ENCODE data around the gene BIK.

BIK gene

DNA sequence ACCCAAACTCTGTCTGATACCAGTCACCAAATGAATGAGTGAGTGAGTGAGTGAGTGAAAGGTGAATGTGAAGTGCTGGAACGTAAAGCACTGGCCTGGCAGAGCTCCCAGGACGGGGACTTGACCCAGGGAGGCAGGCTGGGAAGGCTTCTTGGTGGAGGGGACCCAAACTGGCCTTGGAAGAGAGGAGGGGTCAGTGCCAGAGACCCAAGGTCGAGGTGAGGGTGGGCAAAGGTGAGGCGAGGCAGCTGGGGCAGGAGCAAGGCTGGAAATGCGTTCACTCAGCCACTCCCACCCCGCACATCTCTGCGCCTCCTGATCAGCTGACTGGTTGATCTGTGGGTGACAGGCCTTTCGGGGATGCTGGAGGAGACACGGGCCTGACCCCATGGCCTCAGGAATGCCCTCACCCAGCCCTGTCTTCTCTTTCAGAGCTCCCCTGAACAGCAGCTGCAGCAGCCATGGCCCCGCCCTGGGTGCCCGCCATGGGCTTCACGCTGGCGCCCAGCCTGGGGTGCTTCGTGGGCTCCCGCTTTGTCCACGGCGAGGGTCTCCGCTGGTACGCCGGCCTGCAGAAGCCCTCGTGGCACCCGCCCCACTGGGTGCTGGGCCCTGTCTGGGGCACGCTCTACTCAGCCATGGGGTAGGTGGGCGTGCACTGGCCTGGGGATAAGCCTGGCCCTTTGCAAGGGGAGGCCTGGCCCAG lies 48.4 kb downstream of the BIK start:
- TF ChIP-seq, protein P1, sequence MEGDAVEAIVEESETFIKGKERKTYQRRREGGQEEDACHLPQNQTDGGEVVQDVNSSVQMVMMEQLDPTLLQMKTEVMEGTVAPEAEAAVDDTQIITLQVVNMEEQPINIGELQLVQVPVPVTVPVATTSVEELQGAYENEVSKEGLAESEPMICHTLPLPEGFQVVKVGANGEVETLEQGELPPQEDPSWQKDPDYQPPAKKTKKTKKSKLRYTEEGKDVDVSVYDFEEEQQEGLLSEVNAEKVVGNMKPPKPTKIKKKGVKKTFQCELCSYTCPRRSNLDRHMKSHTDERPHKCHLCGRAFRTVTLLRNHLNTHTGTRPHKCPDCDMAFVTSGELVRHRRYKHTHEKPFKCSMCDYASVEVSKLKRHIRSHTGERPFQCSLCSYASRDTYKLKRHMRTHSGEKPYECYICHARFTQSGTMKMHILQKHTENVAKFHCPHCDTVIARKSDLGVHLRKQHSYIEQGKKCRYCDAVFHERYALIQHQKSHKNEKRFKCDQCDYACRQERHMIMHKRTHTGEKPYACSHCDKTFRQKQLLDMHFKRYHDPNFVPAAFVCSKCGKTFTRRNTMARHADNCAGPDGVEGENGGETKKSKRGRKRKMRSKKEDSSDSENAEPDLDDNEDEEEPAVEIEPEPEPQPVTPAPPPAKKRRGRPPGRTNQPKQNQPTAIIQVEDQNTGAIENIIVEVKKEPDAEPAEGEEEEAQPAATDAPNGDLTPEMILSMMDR (IDR thresholded peaks at IDR 0.05; ENCODE audit: extremely low read depth, missing control alignments): no peak

DNA sequence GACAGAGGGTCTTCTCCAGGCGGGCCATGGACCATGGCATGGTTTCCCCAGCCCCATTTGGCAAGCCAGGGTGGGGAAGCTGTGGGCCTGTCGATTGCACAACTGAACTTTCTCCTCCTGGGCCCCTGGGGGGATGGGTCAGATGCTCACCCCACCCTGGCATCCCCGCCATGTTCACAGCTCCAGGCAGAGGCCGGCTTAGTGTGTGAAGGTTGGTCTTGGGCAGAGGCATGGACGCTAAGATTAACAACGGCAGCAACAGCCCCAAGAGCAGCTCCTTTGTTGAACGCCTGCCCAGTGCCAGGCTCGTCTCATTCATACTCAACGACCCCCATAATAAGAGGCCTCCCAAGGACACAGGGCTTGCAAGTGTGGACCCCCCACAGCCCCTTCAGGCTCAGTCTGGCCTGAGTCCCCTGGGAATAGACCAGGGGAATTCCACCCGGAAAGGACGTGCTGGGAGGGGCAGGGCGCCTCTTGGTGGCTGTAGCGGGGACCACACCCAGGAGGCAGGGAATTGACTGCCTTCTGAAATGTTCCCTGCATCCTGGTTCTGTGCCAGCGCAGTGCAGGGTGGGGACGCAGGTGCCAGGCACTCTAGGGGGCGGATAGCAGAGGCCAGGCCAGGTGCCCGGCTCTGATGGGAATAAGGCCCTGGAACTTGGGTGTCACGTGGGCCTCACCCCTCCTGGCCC lies 49.1 kb downstream of the BIK start:
- DNase-seq (ENCODE audit: low spot score): no peak
- TF ChIP-seq, protein P1 (IDR thresholded peaks at IDR 0.05; ENCODE audit: extremely low read depth, missing control alignments): peak; percentile 28

More for the DNA sequence above, 48.4 kb downstream of the BIK start:
- DNase-seq (ENCODE audit: low spot score): no peak

DNA sequence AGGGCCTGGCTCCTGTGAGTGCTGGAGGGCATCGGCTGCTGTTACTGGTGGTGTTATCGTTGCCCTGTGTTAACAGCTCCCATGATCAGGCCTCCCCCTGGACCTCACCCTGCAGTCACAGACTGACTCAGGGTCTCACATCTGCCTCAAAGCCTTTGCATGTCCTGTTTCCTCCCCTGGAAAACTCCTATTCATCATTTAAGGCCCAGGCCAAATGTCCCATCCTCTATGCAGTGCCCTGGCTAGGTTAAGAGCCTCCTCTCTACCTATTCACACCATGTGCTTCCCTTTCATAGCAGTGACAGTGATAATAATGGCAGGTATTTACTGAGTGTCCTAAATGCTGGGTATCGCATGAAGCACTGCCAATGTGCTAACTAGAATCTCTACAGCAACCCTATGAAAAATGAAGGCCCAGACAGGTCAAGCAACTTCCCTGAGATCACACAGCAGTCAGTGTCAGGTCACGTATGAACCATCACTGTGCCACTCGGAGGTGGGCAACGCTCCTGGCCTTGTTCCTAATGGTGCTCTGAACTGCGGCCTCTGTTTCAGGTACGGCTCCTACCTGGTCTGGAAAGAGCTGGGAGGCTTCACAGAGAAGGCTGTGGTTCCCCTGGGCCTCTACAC lies 50.1 kb downstream of the BIK start:
- no peak for DNase-seq (ENCODE audit: low spot score)
- TF ChIP-seq, protein P1 (IDR thresholded peaks at IDR 0.05; ENCODE audit: extremely low read depth, missing control alignments): no peak

DNA sequence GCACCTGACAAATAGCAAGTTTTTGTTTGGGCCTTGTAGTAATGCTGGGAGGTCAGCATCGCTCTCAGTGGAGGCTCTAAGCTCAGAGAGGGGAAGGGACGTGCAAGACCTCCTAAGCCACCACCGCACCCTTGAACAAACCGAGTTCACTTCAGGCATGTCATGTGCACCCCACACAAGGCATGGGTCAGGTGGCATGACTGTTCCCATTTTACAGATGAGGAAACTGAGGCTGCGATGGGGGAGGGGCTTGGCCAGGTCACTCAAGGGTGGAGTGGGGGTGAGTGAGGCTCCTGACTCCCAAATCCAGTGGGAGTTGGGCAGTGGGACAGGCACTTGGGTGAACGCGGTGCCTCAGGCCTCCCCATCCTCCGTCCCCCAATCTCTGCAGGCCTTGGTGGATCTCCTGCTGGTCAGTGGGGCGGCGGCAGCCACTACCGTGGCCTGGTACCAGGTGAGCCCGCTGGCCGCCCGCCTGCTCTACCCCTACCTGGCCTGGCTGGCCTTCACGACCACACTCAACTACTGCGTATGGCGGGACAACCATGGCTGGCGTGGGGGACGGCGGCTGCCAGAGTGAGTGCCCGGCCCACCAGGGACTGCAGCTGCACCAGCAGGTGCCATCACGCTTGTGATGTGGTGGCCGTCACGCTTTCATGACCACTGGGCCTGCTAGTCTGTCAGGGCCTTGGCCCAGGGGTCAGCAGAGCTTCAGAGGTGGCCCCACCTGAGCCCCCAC lies 52.0 kb downstream of the BIK start:
- TF ChIP-seq, protein P1 (IDR thresholded peaks at IDR 0.05; ENCODE audit: extremely low read depth, missing control alignments): no peak
- DNase-seq (ENCODE audit: low spot score): no peak

DNA sequence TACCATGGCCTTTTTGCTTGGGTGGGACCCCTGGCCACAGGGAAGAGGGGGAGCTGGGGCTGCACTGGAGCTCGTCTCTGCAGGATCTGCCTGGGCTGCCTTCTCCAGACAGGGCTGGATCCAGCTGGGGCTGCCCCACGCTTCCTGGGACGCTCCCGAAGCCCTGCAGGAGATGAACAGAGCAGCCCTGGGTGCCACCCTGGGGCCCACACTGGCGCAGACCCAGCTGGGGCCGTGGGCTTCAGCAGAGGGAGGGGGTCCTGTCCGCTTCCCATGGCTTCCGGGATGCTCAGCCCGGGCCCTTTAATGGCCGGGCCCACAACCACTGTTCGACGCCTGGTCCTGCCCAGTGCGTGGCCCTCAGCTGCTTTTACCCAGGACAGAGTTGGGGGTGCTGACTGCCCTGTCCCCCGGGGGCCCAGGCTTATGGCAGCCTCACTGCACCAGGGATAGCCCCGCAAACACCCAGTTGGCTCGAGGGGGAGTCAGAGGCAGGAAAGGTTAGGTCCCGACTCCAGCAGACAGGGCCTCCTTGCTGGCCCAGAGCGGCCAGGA lies 52.8 kb downstream of the BIK start:
- DNase-seq (ENCODE audit: low spot score): no peak

DNA sequence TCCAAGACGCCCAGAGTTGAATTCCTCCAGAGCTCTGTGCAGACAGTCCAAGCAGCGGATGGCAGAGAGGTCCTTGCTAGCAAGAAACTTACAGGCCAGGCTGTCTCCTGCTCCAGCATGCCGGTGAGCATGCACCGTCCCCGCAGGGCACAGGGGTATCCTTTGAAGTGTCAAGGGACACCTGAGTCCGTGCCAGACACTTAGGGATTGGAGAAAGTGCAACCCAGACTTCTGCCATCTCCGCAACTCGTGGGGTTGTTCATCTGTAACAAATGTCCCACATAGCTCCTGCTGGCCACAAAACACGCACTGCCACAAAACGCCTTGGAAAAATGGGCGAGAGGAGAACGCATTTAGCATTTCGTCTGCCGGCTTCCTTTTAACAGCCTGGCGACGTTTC lies 54.1 kb downstream of the BIK start:
- TF ChIP-seq, protein P1 (IDR thresholded peaks at IDR 0.05; ENCODE audit: extremely low read depth, missing control alignments): no peak
- no peak for DNase-seq (ENCODE audit: low spot score)

More for the DNA sequence above, 52.8 kb downstream of the BIK start:
- TF ChIP-seq, protein P1 (IDR thresholded peaks at IDR 0.05; ENCODE audit: extremely low read depth, missing control alignments): no peak
